GM21526 (cell line): ENCODE measurements around the gene PLBD2.
"Not testable (repeated sequence)": the region's sequence is repeated elsewhere in the genome, so short reads cannot be mapped to it uniquely, and the experiment has no call there.

Source experiments
- ATAC-seq: cut with Tn5 transposase; IDR thresholded peaks from one replicate; pipeline ENCODE4 v1.9.1; 2021; ENCODE audit warnings: moderate library complexity; ENCODE audit not compliant: unreplicated experiment, low FRiP score

PLBD2 gene

DNA sequence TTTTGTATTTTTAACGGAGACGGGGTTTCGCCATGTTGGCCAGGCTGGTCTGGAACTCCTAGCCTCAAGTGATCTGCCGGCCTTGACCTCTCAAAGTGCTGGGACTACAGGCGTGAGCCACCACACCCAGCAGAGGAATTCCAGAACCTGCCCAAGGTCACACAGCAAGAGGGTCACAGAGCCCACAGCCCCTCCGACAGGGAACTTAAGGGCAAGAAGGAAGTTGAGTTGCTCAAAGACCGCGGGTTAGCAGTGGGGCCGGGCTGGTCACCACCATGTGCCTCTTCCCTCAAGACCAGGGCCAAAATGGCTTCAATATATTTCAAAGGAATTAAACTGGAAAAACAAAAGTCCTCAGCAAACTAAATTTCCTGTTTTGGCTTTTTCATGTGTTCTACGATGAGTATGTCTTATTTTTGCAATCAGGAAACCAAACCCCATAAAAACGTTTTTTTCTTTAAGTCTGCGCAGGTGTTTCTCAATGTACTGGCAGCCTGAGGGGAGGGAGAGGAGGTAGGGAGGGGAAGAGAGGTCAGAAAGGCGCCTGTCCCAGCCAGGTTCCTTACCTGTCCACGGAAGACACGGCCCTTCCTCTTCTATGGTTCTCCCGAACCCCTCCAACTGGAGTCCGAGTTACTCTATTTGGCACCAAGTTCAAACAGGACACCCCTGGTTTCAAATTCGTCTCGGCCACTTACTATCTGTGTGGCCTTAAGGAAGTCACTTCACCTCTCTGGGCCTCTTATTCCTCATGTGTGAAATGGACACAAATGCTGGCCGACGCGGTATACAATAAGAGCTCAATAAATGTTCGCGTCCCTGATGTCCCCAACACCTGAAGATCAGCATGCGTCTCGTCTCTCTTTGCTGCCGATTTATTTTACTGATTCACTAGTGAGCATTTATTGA lies 24.3 kb upstream of the PLBD2 start:
- peak; percentile 14 for ATAC-seq

DNA sequence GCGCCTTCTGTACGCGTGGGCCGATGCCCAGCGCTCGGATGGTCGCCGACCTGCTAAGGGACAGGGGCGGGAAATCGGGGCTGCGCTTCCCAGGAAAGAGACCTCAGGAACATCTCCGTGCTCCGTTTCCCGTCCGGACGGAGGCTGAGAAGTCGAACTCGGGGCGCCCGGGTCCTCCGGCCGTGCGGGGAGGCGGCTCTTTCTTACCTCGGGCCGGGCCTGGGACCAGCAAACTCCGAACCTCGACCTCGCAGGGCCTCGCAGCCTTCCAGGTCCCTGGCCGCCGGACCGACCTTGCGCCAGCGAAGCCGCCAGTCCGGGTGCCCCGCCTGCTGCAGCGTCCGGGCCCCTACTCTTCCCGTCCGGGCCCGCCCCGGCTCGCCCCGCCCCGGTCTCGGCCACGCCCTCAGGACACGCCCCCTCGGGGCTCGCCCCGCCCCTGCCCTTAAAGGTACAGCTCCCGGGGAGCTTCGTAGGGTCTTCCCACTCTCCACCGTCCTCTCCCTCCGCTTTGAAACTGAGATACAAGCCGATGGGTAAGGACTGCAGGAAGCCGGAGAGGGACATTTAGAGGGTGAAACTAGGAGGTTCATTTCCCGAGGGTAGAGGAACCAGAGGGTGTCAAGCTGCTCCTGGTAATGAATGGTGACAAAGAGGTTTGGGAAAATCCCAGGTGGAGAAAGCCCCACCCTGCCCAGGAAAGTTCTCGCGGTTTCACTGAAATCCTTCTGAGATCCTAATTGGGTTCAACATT lies 23.4 kb upstream of the PLBD2 start, which contains the start of gene SLC8B1:
SLC8B1 (minus strand) TSS at position 324 of the 754 bp plus-strand sequence. CDS start 2,231 bp downstream, outside the sequence.
- peak; percentile 91 for ATAC-seq

DNA sequence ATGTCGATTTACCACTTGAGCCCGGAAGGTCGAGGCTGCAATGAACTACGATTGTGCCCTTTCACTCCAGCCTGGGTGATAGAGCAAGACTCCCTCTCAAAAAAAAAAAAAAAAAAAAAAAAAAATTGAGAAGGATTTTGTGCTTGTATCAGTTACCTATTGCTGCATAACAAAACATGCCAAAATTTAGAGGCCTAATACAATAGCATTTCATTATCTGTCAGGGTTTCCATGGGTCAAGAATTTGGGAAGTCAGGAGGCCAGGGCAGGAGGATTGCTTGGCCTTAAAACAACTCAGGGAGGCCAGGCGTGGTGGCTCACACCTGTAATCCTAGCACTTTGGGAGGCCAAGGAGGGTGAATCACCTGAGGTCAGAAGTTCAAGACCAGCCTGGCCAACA lies 18.8 kb upstream of the PLBD2 start:
- no peak for ATAC-seq

DNA sequence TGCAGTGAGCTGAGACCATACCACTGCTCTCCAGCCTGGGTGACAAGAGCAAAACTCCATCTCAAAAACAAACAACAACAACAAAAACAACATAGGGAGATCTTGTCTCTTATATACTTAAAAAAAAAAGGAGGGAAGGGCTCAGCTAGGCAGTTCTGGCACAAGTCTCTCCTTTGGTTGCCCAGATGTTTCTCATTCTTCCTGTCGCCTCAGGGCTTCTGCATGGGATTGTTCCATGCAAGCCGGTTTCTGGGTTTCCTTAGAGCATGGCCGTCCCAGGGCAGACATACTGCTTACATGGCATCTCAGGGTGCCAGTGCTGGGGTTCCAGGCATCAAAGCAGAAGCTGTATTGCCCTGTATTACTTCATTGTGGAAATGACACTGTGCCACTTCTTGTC lies 18.3 kb upstream of the PLBD2 start:
- ATAC-seq, result no peak

DNA sequence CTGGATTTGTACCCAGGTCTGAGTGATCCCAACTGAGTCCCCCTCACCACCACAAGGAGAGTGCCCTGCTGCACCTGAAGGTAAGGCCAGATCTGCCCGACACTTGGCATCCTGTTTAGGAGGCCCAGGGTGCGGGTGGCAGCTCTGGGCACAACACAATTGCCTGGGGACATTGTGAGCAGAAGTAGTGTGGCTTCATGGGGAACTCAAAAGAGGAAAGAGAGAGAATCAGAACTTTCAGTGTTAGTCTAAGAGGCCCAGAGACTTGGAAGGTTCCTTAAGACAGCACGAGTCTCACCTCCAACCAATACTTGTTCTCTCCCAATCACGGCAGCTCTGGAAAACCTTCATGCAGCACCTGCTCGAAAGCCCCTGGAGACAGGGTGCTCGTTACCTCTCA lies 16.9 kb upstream of the PLBD2 start:
- ATAC-seq, result no peak

DNA sequence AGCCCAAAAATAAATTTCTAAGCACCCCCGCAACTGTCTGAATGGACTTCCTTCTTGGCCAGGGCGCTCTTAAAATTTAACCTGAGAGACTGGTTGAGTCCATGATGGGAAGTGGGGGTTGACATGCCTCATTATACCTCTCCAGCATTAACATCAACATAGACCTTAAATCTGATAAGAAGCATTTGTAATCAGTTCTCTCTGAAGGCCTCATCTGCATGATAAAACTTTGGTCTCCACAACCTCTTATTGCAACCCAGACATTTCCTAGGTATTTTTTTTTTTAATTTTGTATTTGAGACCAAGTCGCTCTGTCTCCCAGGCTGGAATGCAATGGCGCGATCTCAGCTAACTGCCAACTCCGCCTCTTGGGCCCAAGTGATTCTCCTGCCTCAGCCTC lies 13.1 kb upstream of the PLBD2 start:
- ATAC-seq, result no peak

DNA sequence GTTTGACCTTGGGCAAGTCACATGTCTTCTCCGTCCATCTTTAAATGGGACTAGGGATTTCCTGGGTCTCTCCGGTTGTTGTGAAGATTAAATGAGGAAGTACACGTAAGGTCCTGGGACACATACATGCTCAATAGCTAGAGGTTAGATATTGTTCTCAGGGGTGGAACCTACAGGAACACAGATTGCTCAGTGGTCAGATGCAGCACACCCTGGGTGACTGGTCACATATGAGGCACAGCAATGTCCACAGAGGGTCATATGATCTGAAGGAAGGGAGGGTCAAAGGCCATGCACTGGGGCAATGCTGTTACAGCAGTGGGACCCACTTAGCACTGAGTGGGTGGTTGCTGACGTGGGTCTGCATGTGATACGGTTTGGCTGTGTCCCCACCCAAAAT lies 12.0 kb upstream of the PLBD2 start:
- no peak for ATAC-seq

DNA sequence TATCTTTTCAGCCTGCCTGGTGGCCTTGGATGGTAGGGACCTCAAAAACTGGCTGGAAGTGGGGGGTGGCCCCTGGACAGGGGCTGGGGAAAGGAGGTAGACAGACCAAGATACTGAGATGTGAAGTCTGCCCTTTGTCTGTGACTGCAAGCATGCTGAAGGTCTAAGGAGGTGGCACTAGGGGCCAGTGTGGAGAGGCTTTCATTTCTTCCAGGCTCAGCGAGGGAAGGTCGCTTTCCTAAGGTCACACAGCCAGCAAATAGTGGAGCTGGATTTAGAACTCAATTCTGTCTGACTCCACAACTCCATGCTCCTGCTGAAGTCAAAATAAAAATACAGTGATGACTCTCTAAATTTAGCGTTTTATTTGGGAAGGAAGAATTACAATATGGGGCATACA lies 11.3 kb upstream of the PLBD2 start:
- ATAC-seq, result no peak

DNA sequence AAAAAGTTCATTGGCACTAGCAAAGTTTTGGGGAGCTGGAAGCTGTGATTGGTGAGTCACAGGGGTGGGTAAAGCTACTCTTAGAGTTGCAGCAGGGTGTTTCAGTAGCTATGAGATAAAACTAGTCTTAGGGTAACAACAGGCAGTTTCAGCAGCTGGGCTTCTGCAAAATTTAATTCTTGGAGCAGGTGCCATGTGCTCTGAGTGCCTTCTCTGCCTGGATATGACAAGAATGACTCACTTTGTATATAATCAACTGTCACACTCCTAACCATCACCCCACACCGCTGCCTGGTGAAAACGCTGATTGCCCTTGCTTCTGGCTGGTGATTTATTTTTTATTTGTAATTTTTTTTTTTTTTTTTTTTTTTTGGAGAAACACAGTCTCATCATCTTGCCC lies 10.5 kb upstream of the PLBD2 start:
- ATAC-seq, result no peak

DNA sequence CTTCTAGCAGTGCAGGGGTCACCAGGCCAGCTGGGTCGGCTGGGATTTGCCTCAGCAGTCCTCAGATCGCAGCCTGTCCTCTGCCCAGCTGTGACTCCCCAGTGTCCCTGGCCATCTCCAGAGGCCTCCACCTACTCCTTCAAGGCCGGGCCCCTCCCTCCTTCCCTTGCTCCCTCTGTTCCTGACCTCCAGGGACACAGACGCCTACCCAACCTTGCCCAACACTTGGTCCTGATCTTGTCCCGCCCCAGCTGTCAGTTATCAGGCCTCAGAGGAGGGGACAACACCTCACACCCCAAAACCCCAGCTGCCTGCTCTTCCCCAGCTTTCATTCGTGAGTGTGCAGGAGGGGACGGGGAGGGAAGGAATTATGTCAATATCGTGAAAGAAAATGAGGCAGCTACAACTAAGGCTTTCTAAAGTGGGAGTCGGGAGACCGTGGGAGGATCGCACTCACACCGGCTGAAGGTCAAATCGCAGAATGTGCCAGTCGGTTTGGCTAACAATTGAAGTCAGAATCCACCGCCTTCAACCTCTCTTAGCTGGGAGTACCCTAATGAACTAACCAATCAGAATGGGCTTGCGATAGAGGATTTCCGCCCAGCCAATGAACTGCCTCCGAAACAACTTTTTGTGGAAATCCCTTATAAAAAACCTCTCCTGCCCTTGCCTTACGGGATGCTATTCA lies 9.4 kb upstream of the PLBD2 start:
- no peak for ATAC-seq

DNA sequence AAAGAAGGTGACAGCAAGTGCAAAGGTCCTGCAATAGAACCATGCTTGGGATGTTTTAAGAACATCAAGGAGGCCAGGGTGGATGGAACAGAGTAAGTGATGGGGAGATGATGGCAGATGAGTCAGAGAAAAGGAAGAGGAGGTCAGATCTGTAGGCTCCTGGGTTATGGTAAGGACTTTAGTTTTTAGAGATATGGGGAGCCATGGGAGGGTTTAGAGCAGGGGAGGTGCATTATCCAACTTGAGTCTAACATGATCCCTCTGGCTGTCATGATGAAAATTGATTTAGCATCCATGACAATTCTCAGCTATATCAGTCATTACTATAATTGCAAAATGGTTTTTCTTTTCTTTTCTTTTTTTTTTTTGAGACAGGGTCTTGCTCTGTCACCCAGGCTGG lies 7.3 kb upstream of the PLBD2 start:
- no peak for ATAC-seq

DNA sequence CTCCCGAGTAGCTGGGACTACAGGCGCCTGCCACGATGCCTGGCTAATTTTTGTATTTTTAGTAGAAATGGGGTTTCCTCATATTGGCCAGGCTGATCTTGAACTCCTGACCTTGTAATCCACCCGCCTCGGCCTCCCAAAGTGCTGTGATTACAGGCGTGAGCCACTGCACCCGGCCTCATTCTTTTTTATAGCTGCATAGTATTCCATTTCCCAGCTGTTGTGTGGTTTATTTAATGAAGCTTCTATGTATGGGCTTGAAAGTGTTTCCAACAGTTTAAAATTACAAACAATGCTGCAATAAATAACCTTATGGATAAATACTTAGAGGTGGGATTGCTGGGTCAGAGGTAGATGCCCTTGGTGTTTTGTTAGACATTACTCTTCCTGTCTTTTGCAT lies 4.2 kb upstream of the PLBD2 start:
- ATAC-seq, result not testable (repeated sequence)

DNA sequence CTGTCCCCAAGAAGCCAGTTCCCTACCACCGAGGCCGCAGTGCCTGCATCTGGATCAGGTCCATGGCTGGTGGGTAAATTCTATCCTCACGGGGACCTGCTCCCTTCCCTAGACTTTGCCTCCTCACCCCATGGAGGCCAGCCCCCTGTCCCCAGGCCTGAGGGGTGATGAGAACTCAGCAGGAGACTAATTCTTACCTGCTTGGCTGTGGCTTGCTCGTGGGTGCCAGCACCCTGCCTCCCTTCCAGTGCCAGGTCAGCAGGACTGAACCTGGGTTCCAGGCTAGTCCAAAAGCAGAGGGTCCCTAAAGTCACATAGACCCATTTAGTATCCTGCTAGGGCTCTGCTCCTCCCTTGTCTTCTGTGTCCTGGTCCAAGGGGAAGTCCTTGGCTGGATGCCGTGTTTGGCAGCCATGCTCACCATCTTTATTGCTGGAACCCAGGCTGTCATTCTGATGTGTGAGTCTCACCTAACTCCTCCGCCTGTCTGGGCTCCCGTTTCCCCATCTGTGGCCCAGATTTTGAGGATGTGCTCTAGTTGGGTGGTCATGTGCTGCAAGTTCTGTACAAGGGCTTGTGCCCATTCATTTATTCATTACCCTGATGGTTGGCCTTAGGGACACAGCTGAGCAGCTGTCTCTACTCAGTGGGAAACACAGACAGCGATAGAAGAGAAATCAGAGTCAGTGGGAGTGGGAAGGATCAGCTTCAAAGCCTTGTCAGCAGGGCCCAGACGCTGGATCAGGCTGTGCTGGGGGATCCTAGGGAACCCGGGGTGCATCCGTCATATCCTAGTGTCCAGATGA lies 949 bp downstream of the PLBD2 start:
- ATAC-seq, result no peak

DNA sequence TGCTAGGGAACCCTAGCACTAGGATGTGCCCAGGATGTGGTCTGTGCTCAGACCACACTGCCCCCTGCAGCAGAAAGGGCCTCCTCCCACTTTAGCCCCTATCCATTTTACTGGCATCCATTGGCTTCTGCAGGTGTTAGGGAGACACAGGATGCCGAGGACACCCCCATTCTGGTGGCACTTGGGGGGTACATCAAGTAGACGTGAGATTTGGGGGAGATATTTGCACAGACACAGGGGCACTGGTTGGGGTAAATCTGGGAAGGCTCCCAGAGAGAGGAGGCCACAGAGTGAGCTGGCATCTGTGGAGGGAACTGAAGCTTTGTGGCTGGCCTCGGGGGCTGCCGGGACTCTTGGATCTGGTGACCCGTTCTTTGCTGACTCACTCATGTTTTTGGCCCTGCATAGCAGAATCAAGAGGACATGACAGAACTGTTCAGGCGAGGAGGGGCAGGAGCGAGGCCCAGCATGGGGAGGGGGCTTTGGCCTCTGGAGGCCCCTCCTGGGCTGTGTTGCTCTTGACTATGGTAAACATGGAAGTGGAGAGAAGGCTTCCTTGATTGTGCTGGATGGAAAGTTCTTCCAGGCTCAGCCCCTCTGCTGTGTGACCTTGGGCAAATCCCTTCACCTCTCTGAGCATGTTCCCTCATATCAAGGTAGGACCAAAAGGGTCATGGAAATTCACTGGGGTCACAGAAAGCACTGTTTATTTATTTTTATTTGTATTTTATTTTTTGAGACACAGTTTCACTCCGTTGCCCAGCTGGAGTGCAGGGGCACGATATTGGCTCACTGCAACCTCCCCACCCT lies 1.8 kb downstream of the PLBD2 start:
- no peak for ATAC-seq

DNA sequence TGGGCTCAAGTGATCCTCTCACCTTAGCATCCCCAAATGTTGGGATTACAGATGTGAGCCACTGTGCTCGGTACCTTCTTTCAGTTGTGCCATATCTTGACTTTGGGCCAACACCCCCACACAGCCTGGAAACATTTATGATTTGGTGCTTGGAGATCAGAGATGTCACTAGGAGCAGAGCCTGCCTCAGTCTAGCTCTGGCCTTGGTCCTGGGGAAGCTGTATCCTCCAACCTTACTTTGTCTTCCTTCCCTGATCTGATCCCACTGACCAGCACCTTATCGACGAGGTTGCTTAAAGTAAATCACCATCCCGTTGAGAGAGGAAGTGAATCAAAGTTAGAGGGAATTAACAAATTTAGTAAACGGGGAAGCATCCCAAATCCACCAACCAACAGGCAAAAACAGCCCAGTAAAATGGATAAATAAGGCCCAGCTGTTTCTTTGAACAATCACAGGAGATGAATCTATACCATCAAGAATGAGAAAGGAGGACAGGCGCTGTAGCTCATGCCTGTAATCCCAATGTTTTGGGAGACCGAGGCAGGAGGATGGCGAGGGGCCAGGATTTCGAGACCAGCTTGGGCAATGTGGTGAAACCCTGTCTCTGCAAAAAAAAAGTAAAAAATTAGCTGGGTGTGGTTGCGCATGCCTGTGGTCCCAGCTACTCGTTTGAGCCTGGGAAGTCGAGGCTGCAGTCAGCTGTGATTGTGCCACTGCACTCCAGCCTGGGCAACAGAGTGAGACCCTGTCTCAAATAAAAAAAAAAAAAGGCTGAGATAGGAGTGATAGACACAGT lies 3.4 kb downstream of the PLBD2 start:
- no peak for ATAC-seq

DNA sequence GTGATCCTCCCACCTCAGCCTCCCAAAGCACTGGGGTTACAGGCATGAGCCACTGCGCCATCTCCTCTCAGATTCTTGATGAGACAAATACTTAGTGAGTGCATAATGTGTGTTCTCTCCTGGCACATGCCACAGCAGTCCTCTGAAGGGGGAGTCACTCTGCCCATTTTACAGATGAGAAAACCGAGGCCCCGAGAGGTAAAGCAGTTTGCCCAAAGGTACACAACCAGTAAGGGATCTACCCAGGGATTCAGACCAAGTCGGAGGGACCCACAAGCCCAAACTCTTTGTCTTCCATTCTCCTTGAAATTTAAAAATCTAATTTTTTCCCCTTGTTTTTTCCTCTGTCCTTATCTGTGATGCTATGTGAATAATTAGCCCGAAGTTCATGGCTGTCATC lies 6.3 kb downstream of the PLBD2 start:
- no peak for ATAC-seq

DNA sequence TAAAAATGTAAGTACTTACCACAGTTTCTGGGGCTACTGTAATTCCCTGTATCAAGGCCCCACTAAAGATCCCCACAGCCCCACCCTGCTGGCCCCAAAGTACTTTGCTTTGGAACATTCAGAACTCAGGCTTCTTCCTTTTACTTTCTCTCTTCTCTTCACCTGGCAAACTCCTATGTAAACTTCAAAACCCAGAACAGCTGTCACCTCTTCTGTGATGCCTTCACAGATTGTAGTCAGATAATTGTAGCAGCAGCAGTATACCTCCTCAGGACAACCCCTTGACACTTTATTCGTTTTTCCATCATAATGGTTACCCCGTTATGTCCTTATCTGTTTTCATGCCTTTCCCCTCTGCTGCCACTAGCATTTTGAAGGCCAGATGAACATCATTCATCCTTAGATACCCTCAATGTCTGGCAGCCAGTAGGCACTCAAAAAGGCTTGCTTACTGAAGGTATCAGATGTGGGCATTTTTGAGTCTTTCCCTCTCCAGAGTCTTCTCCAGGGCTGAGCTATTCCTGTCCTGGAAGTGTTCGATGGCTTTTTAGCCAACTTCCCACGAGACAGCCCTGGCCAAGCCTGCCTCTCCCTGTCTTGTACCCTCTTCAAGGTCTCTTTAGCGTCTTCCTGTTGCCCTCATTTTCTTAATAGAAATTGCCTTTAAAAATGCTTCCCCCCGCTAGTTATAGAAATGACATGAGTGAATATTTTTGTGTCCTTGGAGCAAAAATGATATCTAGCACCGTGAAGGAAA lies 7.4 kb downstream of the PLBD2 start:
- ATAC-seq, result no peak

DNA sequence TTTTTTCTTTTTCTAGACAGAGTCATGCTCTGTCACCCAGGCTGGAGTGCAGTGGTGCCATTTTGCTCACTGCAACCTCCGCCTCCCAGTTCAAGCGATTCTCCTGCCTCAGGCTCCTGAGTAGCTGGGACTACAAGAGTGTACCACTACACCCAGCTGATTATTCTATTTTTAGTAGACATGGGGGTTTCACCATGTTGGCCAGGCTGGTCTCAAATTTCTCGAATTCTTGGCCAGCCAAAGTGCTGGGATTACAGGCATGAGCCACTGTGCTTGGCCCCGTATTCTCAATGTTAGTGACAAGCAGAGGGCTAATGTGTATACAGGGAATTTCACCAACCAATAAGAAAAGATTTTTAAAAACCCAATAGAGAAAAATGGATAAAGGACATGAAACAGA lies 8.4 kb downstream of the PLBD2 start:
- no peak for ATAC-seq
